ENCODE data around the gene ZCCHC24.

The ZCCHC24 gene

DNA sequence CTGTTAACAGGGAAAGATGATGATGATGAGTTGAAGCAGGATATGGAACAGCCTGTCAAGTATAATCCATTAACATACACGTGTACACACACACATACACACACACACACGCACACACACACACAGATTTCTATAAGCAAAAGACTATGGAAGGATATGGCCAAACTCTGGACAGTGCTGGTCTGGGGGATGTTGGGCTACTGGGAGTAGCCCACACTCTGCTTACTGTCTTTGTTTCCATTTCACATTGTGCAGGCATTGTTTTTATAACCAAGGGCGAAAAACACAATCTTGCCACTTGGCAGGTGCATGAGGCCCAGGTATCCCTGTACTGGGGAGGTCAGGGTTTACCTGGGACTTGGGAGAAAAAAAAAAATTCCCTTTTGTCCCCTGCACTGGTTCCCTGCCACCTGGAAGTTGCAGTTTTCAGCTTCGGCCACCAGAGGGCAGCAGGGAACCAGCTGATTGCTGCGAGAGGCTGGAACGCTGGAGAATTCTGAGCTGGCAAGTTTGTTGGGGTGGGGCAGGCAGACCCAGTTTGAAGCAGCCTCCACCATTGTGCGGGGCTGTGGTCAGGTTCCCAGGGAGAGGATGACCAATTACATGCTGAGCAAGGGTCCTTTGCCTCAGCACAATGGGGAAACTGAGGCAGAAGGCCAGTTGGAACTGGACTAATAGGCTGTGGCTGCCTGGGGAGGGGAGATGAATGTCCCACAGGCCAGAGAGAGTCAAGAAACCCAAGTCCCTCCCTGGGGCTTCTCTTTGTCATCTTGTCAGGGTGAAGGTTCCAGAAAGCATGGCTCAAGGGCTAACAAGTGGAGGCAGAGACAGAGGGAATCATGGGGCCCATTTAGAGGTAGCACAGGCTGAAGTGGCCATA lies 70.9 kb downstream of the ZCCHC24 start:
- no peak overlapping the region for H3K27ac ChIP-seq
- no peak for TF ChIP-seq ZFX (IDR thresholded peaks at IDR 0.05; ENCODE audit: borderline replicate concordance)
- TF ChIP-seq, protein P1, sequence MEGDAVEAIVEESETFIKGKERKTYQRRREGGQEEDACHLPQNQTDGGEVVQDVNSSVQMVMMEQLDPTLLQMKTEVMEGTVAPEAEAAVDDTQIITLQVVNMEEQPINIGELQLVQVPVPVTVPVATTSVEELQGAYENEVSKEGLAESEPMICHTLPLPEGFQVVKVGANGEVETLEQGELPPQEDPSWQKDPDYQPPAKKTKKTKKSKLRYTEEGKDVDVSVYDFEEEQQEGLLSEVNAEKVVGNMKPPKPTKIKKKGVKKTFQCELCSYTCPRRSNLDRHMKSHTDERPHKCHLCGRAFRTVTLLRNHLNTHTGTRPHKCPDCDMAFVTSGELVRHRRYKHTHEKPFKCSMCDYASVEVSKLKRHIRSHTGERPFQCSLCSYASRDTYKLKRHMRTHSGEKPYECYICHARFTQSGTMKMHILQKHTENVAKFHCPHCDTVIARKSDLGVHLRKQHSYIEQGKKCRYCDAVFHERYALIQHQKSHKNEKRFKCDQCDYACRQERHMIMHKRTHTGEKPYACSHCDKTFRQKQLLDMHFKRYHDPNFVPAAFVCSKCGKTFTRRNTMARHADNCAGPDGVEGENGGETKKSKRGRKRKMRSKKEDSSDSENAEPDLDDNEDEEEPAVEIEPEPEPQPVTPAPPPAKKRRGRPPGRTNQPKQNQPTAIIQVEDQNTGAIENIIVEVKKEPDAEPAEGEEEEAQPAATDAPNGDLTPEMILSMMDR (IDR thresholded peaks at IDR 0.05) = peak; percentile 94

DNA sequence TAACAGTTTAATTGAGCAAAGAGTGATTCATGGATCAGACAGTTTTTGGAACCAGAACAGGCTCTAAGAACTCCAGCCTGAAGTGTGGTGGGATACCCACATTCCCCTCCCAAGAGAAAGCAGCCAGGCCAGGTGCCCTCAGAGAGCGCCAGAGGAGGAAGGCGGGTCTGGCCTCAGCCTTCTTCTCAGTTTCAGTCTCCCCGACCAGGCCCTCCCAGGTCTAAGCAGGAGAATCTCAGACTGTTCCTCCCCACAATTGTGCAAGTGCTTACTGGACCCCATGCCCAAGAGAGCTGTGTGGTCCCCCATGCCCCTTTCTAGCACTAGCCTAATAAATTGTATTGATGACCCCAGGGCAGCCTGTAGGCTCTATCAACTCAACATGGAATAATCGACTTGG lies 72.6 kb downstream of the ZCCHC24 start:
- no peak for TF ChIP-seq ZFX (IDR thresholded peaks at IDR 0.05; ENCODE audit: borderline replicate concordance)
- TF ChIP-seq, protein P1 (IDR thresholded peaks at IDR 0.05) = no peak
- no peak overlapping the region for H3K27ac ChIP-seq

DNA sequence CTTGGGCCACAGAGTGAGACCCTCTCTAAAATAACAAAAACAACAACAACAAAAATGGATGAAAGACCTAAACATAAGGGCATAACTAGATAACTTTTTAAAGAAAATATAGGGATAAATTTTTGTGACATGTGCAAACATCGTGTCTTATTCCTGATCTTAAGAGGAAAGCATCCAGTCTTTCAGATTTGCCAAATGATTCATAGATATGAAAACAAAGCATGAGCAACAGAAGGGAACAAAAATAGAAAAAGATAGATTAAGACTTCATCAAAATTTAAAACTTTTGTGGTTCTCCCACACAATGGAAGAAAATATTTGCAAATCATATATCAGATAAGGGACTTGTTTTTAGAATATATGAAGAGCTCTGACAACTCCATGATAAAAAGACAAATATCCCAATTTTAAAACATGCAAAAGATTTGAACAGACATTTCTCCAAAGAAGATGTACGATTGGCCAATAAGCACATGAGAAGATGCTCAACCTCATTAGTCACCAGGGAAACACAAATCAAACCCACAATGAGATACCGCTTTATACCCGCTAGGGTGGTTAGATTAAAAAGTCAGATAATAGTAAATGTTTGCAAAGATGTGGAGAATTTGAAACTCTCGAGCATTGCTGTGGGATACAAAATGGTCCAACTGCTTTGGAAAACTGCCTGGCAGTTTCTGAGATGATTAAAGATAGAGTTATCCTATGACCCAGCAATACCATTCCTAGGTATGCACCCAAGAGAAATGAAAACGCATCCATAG lies 77.8 kb downstream of the ZCCHC24 start:
- H3K27ac ChIP-seq = no peak overlapping the region
- TF ChIP-seq ZFX (IDR thresholded peaks at IDR 0.05; ENCODE audit: borderline replicate concordance) = no peak
- TF ChIP-seq, protein P1 (IDR thresholded peaks at IDR 0.05) = no peak

DNA sequence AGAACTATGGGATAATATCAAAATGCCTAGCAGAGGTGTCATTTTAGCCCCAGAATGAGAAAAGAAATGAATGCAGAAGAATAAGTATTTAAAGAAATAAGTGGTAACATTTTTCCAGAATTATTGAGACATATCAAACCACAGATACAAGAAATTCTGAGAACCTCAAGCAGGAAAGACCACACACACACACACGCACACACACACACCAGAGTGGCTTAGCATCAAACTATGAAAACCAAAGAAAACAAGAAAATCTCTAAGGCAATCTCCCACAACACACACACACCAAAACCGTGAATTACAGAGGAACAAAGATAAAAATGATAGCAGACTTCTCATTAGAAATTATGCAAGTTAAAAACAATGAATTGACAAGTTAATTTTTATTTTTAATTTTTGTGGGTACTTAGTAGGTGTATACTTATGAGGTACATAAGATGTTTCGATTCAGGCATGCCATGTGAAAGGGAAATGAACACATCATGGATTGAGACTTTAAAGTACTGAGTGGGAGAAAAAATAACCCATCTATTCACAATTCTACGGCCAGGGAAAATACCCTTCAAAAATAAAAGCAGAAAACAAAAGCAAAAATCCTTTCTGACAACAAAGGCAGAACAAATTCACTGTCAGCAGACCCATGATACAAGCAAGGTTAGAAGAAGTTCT lies 83.6 kb downstream of the ZCCHC24 start:
- TF ChIP-seq ZFX (IDR thresholded peaks at IDR 0.05; ENCODE audit: borderline replicate concordance) = no peak
- TF ChIP-seq, protein P1 (IDR thresholded peaks at IDR 0.05) = no peak

DNA sequence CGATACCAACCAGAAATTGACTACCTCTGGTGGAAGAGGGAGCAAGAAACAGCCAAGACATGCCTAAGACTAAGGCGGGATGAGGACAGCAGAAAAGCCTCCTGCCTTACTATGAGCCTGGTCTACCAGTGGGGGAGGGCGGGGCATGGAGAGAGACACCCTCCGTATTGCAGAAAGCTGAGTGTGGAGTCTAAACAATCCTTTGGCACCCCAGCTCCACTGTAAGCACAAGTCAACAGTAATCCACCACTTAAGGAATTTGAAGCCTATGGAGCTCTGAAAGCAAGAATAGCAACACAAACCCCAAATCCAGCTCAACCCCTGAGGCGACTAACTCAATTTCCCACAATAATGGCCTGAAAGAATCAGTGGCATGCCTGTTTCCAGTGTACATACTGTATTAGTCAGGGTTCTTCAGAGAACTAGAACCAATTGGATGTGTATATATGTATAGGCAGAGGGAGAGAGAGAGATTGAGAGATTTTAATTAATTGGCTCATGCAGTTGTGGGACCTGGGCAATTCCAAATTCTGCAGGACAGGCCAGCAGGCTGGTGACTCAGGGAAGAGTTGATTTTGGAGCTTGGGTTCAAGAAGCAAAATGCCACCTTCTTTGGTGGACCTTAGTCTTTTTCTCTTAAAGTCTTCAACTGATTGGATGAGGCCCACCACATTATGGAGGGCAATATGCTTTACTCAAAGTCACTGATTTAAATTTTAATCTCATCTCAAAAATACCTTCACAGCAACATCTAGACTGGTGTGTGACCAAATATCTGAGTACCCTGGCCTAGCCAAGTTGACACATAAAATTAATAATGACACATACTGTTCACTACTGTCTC lies 84.7 kb downstream of the ZCCHC24 start:
- TF ChIP-seq, protein P1 (IDR thresholded peaks at IDR 0.05) = no peak
- no peak for TF ChIP-seq ZFX (IDR thresholded peaks at IDR 0.05; ENCODE audit: borderline replicate concordance)
- H3K27ac ChIP-seq = no peak overlapping the region

More for the DNA sequence above, 83.6 kb downstream of the ZCCHC24 start:
- no peak overlapping the region for H3K27ac ChIP-seq

DNA sequence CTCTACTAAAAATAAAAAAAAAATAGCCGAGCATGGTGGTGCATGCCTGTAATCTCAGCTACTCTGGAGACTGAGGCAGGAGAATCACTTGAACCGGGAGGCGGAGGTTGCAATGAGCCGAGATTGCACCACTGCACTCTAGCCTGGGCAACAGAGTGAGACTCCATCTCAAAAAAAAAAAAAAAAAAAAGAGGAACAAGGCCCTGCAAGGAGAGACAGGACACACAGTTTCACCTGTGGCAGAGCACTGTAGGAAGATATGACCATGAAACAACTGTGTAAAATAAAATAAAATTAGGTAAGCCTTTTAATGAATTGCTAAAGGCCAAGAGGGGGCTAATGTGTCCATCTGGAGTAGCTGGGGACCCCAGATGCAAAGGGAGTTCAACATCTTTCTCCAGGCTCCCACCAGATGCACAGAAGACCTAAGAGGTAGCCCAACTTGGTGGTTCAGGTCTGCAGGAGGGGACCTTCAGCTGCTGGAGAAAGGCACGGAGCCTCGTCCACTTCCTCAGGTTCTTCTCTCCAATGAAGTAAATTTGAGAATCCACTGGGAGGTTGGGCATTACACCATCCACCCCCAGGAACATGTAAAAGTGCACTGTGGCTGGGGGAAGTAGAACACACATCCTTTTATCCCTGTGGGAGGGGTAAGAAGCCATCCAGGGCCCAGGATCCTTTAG lies 85.5 kb downstream of the ZCCHC24 start:
- H3K27ac ChIP-seq = no peak overlapping the region
- TF ChIP-seq, protein P1 (IDR thresholded peaks at IDR 0.05) = no peak
- no peak for TF ChIP-seq ZFX (IDR thresholded peaks at IDR 0.05; ENCODE audit: borderline replicate concordance)
